ENCODE data around the gene PBXIP1.

Gene PBXIP1

DNA sequence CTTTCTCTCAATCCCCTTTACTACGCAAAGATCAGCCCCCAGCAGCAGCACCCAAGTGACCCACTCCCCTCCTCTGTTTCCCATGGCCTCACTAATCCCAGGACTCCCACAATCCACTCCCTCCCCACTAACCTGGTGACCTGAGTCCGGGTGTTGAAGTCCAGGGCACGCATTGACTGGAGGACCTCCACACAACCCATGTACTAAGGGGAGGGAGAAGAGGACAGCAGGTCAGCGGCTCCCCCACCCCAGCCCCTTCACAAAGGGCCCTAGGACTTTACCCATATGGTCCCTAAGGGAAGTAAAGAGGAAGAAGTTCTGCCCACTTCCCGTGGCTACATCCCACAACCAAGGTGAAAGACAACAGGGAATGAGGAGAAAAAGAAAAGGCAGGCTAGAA is 13.3 kb upstream of the PBXIP1 start:
- no peak for FAIRE-seq
- no peak for DNase-seq (ENCODE audit: insufficient read length)
- no peak for TF ChIP-seq TAF1 (IDR thresholded peaks at IDR 0.05; ENCODE audit: borderline replicate concordance, low read depth, low read length)
- TF ChIP-seq POLR2AphosphoS5 (IDR thresholded peaks at IDR 0.05; ENCODE audit: low read depth, low read length): no peak
- no peak for TF ChIP-seq POLR2A (IDR thresholded peaks at IDR 0.05; ENCODE audit: low read depth, low read length)

DNA sequence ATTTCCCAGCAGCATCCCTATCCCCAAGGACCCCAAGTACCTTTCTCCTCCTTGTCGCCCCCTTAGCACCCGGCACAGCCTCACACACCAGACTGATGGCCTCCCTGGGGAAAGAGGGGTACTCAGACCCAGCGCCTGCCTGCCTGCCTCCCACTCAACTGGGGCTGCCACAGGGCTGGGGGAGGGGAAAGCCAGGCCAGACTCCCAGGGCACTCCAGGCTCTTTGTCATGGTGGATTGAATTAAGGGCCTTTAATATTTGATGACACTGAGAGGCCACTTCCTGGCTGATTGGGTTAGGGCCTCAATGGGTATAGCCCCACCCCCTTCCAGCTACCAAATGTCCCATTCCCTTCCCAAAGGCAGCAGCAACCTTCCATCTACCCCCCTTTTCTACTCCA is 12.8 kb upstream of the PBXIP1 start:
- DNase-seq (ENCODE audit: insufficient read length): no peak
- FAIRE-seq: no peak
- TF ChIP-seq TAF1 (IDR thresholded peaks at IDR 0.05; ENCODE audit: borderline replicate concordance, low read depth, low read length): no peak
- TF ChIP-seq POLR2AphosphoS5 (IDR thresholded peaks at IDR 0.05; ENCODE audit: low read depth, low read length): no peak
- no peak for TF ChIP-seq POLR2A (IDR thresholded peaks at IDR 0.05; ENCODE audit: low read depth, low read length)

GRCh38 chr1:154967331-154967950 is 11.5 kb upstream of the PBXIP1 start:
- TF ChIP-seq POLR2AphosphoS5 (IDR thresholded peaks at IDR 0.05; ENCODE audit: low read depth, low read length) (no peak), TAF1 (IDR thresholded peaks at IDR 0.05; ENCODE audit: borderline replicate concordance, low read depth, low read length) (no peak), POLR2A (IDR thresholded peaks at IDR 0.05; ENCODE audit: low read depth, low read length) (no peak)
- DNase-seq (ENCODE audit: insufficient read length) (no peak), FAIRE-seq (no peak)

DNA sequence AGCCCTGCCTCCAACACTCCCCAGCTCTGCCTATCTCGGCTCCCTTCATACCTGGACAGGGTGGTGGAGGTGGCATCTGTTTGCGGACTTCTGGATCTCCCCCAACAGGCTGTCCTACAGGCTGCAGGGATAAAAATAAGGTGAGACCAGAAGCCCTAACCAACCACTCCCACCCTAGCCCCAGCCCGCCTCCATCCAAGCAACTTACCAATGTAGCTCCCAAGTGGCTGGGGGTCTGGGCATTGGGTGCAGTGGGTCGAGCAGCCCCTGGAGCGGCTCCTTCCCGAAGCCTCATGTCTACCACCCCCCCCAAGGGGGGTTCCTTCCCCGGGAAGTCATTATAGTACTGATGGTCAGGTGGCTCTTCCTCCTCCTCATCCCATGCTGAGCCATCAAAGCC is 10.2 kb upstream of the PBXIP1 start:
- FAIRE-seq: no peak
- TF ChIP-seq POLR2A (IDR thresholded peaks at IDR 0.05; ENCODE audit: low read depth, low read length) (no peak), POLR2AphosphoS5 (IDR thresholded peaks at IDR 0.05; ENCODE audit: low read depth, low read length) (no peak), TAF1 (IDR thresholded peaks at IDR 0.05; ENCODE audit: borderline replicate concordance, low read depth, low read length) (no peak)
- no peak for DNase-seq (ENCODE audit: insufficient read length)

DNA sequence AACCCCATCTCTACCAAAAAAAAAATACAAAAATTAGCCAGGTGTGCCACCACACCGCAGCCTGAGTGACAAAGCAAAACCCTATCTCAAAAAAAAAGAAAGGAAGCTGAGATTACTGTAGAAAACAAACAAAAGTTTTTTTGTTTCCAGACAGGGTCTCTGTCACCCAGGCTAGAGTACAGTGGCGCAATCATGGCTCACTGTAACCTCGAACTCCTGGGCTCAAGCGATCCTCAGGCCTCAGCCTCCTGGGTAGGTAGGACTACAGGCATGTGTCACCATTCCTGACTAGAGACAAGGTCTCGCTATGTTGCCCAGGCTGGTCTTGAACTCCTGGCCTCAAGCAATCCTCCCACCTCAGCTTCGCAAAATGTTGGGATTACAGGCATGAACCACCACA is 8.5 kb upstream of the PBXIP1 start:
- DNase-seq (ENCODE audit: insufficient read length) (no peak), FAIRE-seq (no peak)
- TF ChIP-seq POLR2AphosphoS5 (IDR thresholded peaks at IDR 0.05; ENCODE audit: low read depth, low read length) (no peak), POLR2A (IDR thresholded peaks at IDR 0.05; ENCODE audit: low read depth, low read length) (no peak), TAF1 (IDR thresholded peaks at IDR 0.05; ENCODE audit: borderline replicate concordance, low read depth, low read length) (no peak)

DNA sequence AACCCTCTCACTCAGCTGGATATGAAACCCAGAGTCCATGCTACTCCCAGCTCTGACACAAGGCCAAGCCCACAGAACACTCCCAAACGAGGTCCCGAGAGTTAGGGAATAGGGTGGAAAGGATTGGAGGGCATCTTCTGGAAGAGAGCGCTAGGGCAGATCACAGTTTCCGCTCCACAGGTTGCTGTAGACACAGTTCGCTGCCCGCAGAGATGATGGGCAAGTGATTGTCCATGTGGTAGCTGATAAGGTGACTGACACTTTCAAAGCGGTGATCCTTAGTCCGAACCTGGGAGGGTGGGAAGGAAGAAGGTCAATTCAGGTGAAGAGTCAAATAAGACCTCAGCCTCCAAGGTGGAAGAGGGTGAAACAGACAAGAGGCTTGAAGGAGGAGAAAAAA is 7.7 kb upstream of the PBXIP1 start:
- DNase-seq (ENCODE audit: insufficient read length) (no peak), FAIRE-seq (no peak)
- TF ChIP-seq POLR2AphosphoS5 (IDR thresholded peaks at IDR 0.05; ENCODE audit: low read depth, low read length) (no peak), POLR2A (IDR thresholded peaks at IDR 0.05; ENCODE audit: low read depth, low read length) (no peak), TAF1 (IDR thresholded peaks at IDR 0.05; ENCODE audit: borderline replicate concordance, low read depth, low read length) (no peak)

GRCh38 chr1:154962795-154963330 is 7.0 kb upstream of the PBXIP1 start:
- TF ChIP-seq TAF1 (IDR thresholded peaks at IDR 0.05; ENCODE audit: borderline replicate concordance, low read depth, low read length) (no peak), POLR2A (IDR thresholded peaks at IDR 0.05; ENCODE audit: low read depth, low read length) (no peak), POLR2AphosphoS5 (IDR thresholded peaks at IDR 0.05; ENCODE audit: low read depth, low read length) (no peak)
- no peak for FAIRE-seq
- no peak for DNase-seq (ENCODE audit: insufficient read length)

GRCh38 chr1:154962156-154962749 is 6.4 kb upstream of the PBXIP1 start:
- FAIRE-seq (peak; percentile 44), DNase-seq (ENCODE audit: insufficient read length) (no peak)
- TF ChIP-seq TAF1 (IDR thresholded peaks at IDR 0.05; ENCODE audit: borderline replicate concordance, low read depth, low read length) (no peak), POLR2A (IDR thresholded peaks at IDR 0.05; ENCODE audit: low read depth, low read length) (no peak), POLR2AphosphoS5 (IDR thresholded peaks at IDR 0.05; ENCODE audit: low read depth, low read length) (no peak)

- FAIRE-seq (peak; percentile 90), DNase-seq (ENCODE audit: insufficient read length) (peak; percentile 91)
Measured at GRCh38 chr1:154961207-154962155, 5.6 kb upstream of the PBXIP1 start, which contains the start of gene PYGO2. TSS of gene PYGO2 (minus strand) at chr1:154961782. CDS start at chr1:154961576, 206 bp downstream.

DNA sequence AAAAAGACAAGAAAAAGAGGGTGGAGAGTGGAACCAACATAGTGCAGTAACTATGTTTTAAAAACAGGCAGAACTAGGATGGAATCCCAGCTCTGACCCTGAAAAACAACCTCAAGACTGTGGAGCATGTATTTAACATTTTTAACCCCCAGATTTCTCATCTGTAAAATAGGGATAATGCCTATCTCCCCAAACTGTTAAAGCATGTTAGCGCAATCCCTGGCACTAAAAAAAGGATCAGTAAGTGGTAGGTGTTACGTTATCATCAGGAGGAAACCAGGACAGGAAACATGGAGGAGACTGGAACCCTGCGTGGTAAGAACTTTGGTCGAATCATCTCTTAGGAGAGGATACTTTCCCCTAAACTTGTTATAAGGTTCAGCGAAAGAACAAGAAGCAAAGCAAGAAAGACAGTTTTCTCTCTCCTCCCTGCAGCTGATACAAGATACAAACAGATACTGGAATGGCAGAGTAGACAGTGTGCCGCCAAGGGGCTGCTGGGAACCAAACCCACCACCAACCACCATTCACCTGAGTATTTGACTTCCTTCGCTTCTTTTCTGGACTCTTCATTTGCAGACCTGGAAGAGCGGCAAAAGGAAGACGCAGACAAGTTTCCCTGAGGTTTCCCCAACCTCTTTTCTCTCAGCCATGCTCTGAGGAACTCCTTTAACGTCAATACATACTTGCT is 4.7 kb upstream of the PBXIP1 start:
- DNase-seq (ENCODE audit: insufficient read length) (no peak), FAIRE-seq (no peak)
- TF ChIP-seq TAF1 (IDR thresholded peaks at IDR 0.05; ENCODE audit: borderline replicate concordance, low read depth, low read length) (no peak), POLR2AphosphoS5 (IDR thresholded peaks at IDR 0.05; ENCODE audit: low read depth, low read length) (no peak), POLR2A (IDR thresholded peaks at IDR 0.05; ENCODE audit: low read depth, low read length) (no peak)

More at GRCh38 chr1:154961207-154962155, 5.6 kb upstream of the PBXIP1 start, which contains the start of gene PYGO2:
- TF ChIP-seq POLR2AphosphoS5 (IDR thresholded peaks at IDR 0.05; ENCODE audit: low read depth, low read length) (peak; percentile 82), TAF1 (IDR thresholded peaks at IDR 0.05; ENCODE audit: borderline replicate concordance, low read depth, low read length) (peak; percentile 51; the same call in 1 of the 2 replicates), POLR2A (IDR thresholded peaks at IDR 0.05; ENCODE audit: low read depth, low read length) (peak; percentile 90)
